Measurements from ENCODE around the gene ARX. TPM values are rescaled to one million over a fixed set of nuclear protein-coding genes. Genes with fewer than 3 reads are reported as not detected.

Gene ARX
- total and polyA plus RNA-seq, 7 donors = 0.10 to 0.23 TPM; not detected in 5

DNA sequence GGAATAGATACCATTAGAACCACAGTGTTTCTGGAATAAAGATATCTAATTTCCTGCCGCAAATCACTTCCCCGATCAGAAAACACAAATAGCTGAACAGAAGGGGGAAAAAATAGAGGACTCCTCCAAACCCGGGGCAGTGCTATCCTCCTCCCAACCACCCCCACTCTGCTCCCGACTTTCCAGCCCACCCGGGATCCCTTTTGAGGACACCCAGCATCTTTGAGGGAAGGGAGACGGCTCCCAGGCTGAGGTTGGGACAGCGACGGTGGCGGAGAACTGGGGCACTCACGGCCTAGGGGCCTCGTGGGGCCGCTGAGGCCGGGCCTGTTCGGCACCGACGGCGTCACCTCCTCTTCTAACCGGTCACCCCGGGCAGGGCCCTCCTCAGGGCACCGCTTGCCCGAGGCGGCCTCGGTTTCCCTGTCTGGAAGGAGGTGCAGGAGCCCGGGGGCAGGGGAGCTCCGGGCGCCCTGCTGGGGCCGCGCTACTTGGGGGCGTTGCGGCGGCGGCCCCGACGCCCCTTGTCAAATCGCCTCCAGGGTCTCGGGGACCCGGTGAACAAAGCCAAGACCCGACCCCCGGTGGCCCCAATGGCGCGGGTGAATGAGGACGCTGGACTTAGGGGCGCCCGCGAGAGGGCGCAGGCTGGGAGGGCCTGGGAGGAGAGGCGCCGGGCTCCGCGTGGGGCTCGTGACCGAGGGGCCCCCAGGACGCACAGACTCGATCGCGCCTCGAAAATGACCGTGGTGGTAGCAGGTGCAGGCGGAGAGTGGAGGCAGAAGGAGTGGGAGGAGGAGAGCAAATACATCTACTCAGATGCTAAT is 6.9 kb upstream of the ARX start:
- Histone ChIP-seq H3K27me3 (peaks cover 42 to 64% (median 52%) of the 10 kb centered on the region in 3 donors), H3K9me3 (no peaks in the 10 kb centered on the region), H3K4me1 (peaks cover 0 to 11% (median 3%) of the 10 kb centered on the region in 4 donors), H3K4me3 (no peak overlapping the region), H3K36me3 (no peaks in the 10 kb centered on the region), H3K27ac (no peak overlapping the region)
- TF ChIP-seq EP300 (IDR thresholded peaks at IDR 0.05) = no peak
- TF ChIP-seq, protein P1, sequence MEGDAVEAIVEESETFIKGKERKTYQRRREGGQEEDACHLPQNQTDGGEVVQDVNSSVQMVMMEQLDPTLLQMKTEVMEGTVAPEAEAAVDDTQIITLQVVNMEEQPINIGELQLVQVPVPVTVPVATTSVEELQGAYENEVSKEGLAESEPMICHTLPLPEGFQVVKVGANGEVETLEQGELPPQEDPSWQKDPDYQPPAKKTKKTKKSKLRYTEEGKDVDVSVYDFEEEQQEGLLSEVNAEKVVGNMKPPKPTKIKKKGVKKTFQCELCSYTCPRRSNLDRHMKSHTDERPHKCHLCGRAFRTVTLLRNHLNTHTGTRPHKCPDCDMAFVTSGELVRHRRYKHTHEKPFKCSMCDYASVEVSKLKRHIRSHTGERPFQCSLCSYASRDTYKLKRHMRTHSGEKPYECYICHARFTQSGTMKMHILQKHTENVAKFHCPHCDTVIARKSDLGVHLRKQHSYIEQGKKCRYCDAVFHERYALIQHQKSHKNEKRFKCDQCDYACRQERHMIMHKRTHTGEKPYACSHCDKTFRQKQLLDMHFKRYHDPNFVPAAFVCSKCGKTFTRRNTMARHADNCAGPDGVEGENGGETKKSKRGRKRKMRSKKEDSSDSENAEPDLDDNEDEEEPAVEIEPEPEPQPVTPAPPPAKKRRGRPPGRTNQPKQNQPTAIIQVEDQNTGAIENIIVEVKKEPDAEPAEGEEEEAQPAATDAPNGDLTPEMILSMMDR (IDR thresholded peaks at IDR 0.05) = no peak
- no peak for TF ChIP-seq POLR2A (IDR thresholded peaks at IDR 0.05)
- TF ChIP-seq POLR2AphosphoS5 (IDR thresholded peaks at IDR 0.05) = no peak
- DNase-seq = no peak
- intact Hi-C loops (cut with DNase I) = no loop called here
- 5 to 7% methylated on average over 59 of the region's 59 CpGs for WGBS, 2 donors

DNA sequence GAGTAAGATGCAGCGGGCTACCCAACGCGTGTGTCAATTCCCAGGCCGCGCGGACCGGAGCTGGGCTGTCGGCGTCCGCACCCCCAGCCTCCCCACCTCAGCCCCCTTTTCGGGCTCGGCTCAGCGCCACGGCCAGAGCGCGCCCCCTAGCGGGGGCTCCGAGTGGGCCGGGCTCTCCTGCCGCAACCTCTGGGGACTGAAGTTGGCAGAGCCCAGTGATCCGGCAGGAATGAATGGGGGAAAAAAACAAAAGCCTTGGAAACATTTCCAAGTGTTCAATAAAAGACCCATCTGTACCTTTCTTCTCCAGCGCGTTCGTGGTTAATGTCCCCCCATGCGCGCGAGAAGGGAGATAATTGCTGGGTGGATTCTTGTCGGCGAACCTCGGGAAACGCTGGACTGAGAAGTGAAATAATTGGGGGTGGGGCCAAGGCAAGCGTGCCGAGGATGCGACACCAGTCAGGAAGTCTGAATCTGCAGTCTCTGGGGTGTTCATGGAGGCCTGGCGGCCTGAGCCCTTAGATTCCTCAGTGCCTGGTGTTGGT is 5.2 kb upstream of the ARX start:
- H3K9me3 ChIP-seq = no peaks in the 10 kb centered on the region
- no peak for TF ChIP-seq POLR2A (IDR thresholded peaks at IDR 0.05)
- TF ChIP-seq, protein P1 (IDR thresholded peaks at IDR 0.05) = peak in 1 of 4 experiments; percentile 19
- H3K36me3 ChIP-seq = no peaks in the 10 kb centered on the region
- H3K27me3 ChIP-seq = peaks cover 51 to 81% (median 67%) of the 10 kb centered on the region in 3 donors
- peaks cover 0 to 11% (median 5%) of the 10 kb centered on the region in 4 donors for H3K4me1 ChIP-seq
- intact Hi-C loops (cut with DNase I) = no loop called here
- H3K4me3 ChIP-seq = no peak overlapping the region
- no peak for DNase-seq
- no peak overlapping the region for H3K27ac ChIP-seq
- 1 to 3% methylated on average over 35 of the region's 35 CpGs for WGBS, 2 donors

DNA sequence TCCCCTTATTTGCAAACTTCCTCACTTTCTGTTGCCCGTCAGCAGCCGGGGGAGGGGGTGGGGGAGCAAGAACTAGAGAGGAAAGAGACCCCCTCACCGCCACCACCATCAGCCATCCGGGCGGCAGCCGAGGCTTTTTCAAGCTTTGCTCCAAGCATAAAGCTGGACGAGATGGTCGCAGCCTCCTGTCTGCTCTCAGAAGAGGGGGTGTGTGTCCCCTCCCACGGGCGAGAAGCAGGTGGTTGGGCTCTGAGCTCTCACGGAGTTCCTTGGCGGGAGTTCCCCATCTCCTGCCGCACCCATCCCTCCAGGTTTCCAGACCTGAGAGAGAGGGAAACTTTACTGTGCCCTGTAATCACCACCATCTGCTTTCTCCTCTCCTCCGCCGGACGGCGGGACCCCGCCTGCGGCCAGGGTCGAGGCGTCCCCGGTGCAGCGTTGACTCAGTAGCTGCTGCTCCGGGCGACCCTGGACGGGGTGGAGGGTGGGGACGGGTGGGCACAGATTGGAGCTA is 4.7 kb upstream of the ARX start:
- no peaks in the 10 kb centered on the region for H3K9me3 ChIP-seq
- H3K36me3 ChIP-seq = no peaks in the 10 kb centered on the region
- intact Hi-C loops (cut with DNase I) = no loop called here
- 2% methylated on average over 27 of the region's 27 CpGs for WGBS, 2 donors
- no peak overlapping the region for H3K4me3 ChIP-seq
- H3K27ac ChIP-seq = no peak overlapping the region
- no peak for DNase-seq
- no peak for TF ChIP-seq POLR2AphosphoS5 (IDR thresholded peaks at IDR 0.05)
- no peak for TF ChIP-seq EP300 (IDR thresholded peaks at IDR 0.05)
- TF ChIP-seq, protein P1 (IDR thresholded peaks at IDR 0.05) = no peak
- TF ChIP-seq POLR2A (IDR thresholded peaks at IDR 0.05) = no peak
- H3K4me1 ChIP-seq = peaks cover 0 to 15% (median 6%) of the 10 kb centered on the region in 4 donors
- peaks cover 55 to 86% (median 72%) of the 10 kb centered on the region in 3 donors for H3K27me3 ChIP-seq

DNA sequence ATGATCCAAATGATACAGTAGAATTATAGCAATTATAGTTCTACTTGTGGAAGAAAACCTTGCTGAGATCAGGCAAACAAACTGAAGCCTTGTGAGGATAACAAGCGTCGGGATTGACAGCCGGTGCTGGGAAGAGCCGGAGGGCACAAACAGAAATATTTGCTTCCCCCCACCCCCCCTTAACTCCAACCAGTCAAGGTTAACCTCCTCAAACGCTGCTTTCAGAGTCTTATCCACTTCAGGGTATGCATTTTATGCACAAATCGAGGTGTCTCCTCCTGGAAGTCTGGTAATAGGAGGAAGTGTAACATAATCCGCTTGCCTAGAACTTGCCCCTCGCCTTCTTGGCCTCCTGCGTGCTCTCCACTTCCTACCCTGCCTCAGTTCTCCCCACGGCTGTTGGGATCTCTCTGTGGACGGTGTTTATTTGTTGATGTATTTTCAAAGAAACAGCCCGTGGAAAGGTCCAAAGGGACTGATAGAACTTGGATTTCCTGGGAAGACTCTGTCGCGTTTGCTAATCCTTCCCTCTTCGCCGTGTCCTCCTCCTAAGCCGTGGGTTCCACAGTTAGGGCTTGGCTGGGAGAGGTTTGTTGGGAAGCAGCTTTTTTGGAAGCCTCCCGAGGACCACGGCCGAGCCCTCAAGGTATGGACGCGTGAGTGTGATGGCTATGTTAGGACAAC is 4.1 kb upstream of the ARX start:
- no peak overlapping the region for H3K27ac ChIP-seq
- H3K4me3 ChIP-seq = no peak overlapping the region
- intact Hi-C loops (cut with DNase I) = no loop called here
- no peaks in the 10 kb centered on the region for H3K36me3 ChIP-seq
- H3K9me3 ChIP-seq = no peaks in the 10 kb centered on the region
- DNase-seq = no peak
- WGBS, 2 donors = 3 to 5% methylated on average over 22 of the region's 22 CpGs
- TF ChIP-seq POLR2AphosphoS5 (IDR thresholded peaks at IDR 0.05) (no peak), EP300 (IDR thresholded peaks at IDR 0.05) (no peak), POLR2A (IDR thresholded peaks at IDR 0.05) (no peak)
- TF ChIP-seq, protein P1 (IDR thresholded peaks at IDR 0.05) = no peak
- H3K4me1 ChIP-seq = peaks cover 0 to 15% (median 6%) of the 10 kb centered on the region in 4 donors
- peaks cover 61 to 92% (median 78%) of the 10 kb centered on the region in 3 donors for H3K27me3 ChIP-seq
